Vagina (tissue), 2 donors: ENCODE results near the gene B4GALNT4. TPM values are rescaled to one million over a fixed set of nuclear protein-coding genes. Genes with fewer than 3 reads are reported as not detected.

Experiments used
- DNase-seq, 2 donors: peaks; one replicate each; pipeline ENCODE4 v3.0.0-alpha.2; 2017; ENCODE audit errors: extremely low spot score in 2 of 2
- H3K27ac ChIP-seq: fragments of 200-600 bp; sonication (generic); one replicate; pipeline ENCODE4 v1.5.1; 2019
- H3K27me3 ChIP-seq: fragments of 200-600 bp; sonication (generic); one replicate; pipeline ENCODE4 v1.5.1; 2019
- H3K36me3 ChIP-seq, 2 donors: fragments of 200-600 bp; sonication (generic); one replicate each; pipeline ENCODE4 v1.5.1; 2017 to 2019
- H3K4me1 ChIP-seq: fragments of 200-600 bp; sonication (generic); one replicate; pipeline ENCODE4 v1.5.1; 2019
- H3K4me3 ChIP-seq, 2 donors: fragments of 200-600 bp; sonication (generic); 1 replicate in 1 of 2; 2 replicates in 1 of 2; pipeline ENCODE4 v1.5.1; 2016 to 2019
- H3K9me3 ChIP-seq: fragments of 200-600 bp; sonication (generic); one replicate; pipeline ENCODE4 v1.5.1; 2019
- CTCF ChIP-seq, 3 experiments: fragments of 450-650 bp in 2 of 3; fragments of 200-600 bp in 1 of 3; sonication (generic) in 1 of 3; IDR thresholded peaks; one replicate each; pipeline ENCODE4 v1.5.1; 2017 to 2019; ENCODE audit warnings: antibody characterized with exemption in 3 of 3, mild to moderate bottlenecking in 2 of 3, moderate library complexity in 2 of 3
- POLR2A ChIP-seq, 2 donors: fragments of 450-650 bp; IDR thresholded peaks; one replicate each; pipeline ENCODE4 v1.6.1; 2017; ENCODE audit warnings: antibody characterized with exemption in 2 of 2, mild to moderate bottlenecking in 2 of 2, moderate library complexity in 2 of 2
- POLR2AphosphoS5 ChIP-seq, 2 donors: sonication (generic); formaldehyde crosslinking; IDR thresholded peaks; one replicate each; pipeline ENCODE4 v1.9.0; 2017; ENCODE audit warnings: antibody characterized with exemption in 2 of 2, mild to moderate bottlenecking in 2 of 2, low read depth in 1 of 2; ENCODE audit not compliant: insufficient read depth in 1 of 2
- intact Hi-C: fragments of 100-400 bp; cut with DNase I; formaldehyde crosslinking; loops from one replicate; pipeline ENCODE4 v1.15.1; 2023
- total RNA-seq: library from RNA; depleted of rRNA; stranded (reverse); fragments of >200 nt; gene quantifications from one replicate; pipeline ENCODE4 v1.2.3, GENCODE V29; 2016

B4GALNT4 gene
- total RNA-seq, 1 donor from 2014 or later: 15.5 TPM

DNA sequence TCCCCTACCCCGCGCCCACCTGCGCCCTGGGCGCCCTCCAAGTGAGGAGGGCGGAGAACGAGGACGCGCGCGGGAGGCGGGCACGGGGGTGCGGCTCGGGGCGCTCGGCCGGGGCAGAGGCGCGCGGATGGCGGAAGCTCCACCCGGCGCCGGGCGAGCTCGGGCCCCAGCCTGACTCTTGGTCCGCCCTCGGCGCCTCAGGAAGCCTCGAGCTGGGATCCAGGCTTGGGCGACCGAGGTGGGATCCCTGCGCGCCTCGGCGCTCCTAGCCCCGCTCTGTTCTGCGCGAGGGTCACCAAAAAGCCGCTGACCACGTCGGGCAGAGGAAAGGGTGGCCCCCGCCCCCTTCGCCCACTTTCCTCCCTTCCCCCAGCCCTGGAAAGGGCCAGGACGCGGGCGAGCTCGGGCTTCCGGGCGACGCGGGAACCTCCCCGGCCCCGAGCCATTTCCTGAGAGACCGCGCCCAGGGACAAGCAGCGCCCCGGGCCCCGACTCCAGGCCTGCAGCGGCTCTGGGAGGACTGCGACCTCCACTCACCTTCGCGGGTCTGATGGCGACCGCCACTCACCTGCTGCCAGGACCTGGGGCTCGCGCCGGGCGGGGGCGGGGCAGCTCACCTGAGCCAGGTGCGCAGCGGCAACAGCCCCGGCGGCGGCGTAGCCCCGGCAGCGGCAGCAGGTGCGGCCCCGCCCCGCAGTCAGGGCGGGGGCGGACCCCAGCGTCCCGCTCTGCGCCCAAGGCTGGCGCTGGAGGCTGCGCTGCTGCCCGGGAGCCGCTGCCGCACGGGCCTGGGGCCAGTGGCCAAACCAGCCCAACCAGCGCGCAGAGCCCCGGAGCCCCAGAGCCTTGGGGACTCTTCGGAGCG is 47.7 kb downstream of the B4GALNT4 start:
- Histone ChIP-seq H3K4me3 (peak overlapping the region; percentile 44 to 50), H3K9me3 (no peaks in the 10 kb centered on the region), H3K27ac (peak overlapping the region; percentile 56), H3K36me3 (no peaks in the 10 kb centered on the region), H3K4me1 (peaks cover 38% of the 10 kb centered on the region), H3K27me3 (no peaks in the 10 kb centered on the region)
- DNase-seq: no peak
- TF ChIP-seq POLR2AphosphoS5 (IDR thresholded peaks at IDR 0.05; ENCODE audit: insufficient read depth in 1 of 2, low read depth in 1 of 2): no peak
- TF ChIP-seq POLR2A (IDR thresholded peaks at IDR 0.05): no peak
- TF ChIP-seq CTCF (IDR thresholded peaks at IDR 0.05): no peak
- intact Hi-C loops: no loop called here

GRCh38 chr11:417652-418342 is 48.5 kb downstream of the B4GALNT4 start:
- Histone ChIP-seq H3K27me3 (no peaks in the 10 kb centered on the region), H3K27ac (no peak overlapping the region), H3K9me3 (no peaks in the 10 kb centered on the region), H3K4me3 (peak overlapping the region; percentile 44 to 50), H3K4me1 (peaks cover 37% of the 10 kb centered on the region), H3K36me3 (no peaks in the 10 kb centered on the region)
- intact Hi-C loops: no loop called here
- DNase-seq: no peak
- no peak for TF ChIP-seq POLR2A (IDR thresholded peaks at IDR 0.05)
- TF ChIP-seq CTCF (IDR thresholded peaks at IDR 0.05): no peak
- TF ChIP-seq POLR2AphosphoS5 (IDR thresholded peaks at IDR 0.05; ENCODE audit: insufficient read depth in 1 of 2, low read depth in 1 of 2): no peak

- no peak for DNase-seq
- intact Hi-C loops: no loop called here
- no peaks in the 10 kb centered on the region for H3K36me3 ChIP-seq
- H3K9me3 ChIP-seq: no peaks in the 10 kb centered on the region
- TF ChIP-seq POLR2AphosphoS5 (IDR thresholded peaks at IDR 0.05; ENCODE audit: insufficient read depth in 1 of 2, low read depth in 1 of 2) (no peak), CTCF (IDR thresholded peaks at IDR 0.05) (no peak), POLR2A (IDR thresholded peaks at IDR 0.05) (no peak)
- H3K27me3 ChIP-seq: no peaks in the 10 kb centered on the region
- H3K4me1 ChIP-seq: peaks cover 29% of the 10 kb centered on the region
- no peak overlapping the region for H3K27ac ChIP-seq
- H3K4me3 ChIP-seq: no peak overlapping the region
These were observed 49.3 kb downstream of the B4GALNT4 start for GRCh38 chr11:418343-419247.

- no peaks in the 10 kb centered on the region for H3K27me3 ChIP-seq
- peaks cover 27% of the 10 kb centered on the region for H3K4me1 ChIP-seq
- DNase-seq: no peak
- TF ChIP-seq POLR2A (IDR thresholded peaks at IDR 0.05): no peak
- TF ChIP-seq POLR2AphosphoS5 (IDR thresholded peaks at IDR 0.05; ENCODE audit: insufficient read depth in 1 of 2, low read depth in 1 of 2): no peak
- no peak for TF ChIP-seq CTCF (IDR thresholded peaks at IDR 0.05)
- intact Hi-C loops: no loop called here
- no peak overlapping the region for H3K4me3 ChIP-seq
- H3K9me3 ChIP-seq: no peaks in the 10 kb centered on the region
- H3K27ac ChIP-seq: no peak overlapping the region
- H3K36me3 ChIP-seq: no peaks in the 10 kb centered on the region
These were observed 50.1 kb downstream of the B4GALNT4 start for GRCh38 chr11:419248-420005.
